Gastrocnemius medialis (tissue), 4 donors: Measurements from ENCODE around the gene MALRD1.

Experiments used
- POLR2A ChIP-seq, 2 donors: fragments of 450-650 bp; IDR thresholded peaks; one replicate each; pipeline ENCODE4 v1.6.1; 2017; ENCODE audit warnings: antibody characterized with exemption in 2 of 2, mild to moderate bottlenecking in 2 of 2, moderate library complexity in 2 of 2
- TF ChIP-seq, protein P1 (sequence below), 5 experiments: fragments of 450-650 bp in 3 of 5; fragments of 200-600 bp in 2 of 5; sonication (generic) in 2 of 5; IDR thresholded peaks in 4 of 5; conservative IDR thresholded peaks in 1 of 5; 1 replicate in 4 of 5; 2 replicates in 1 of 5; pipeline ENCODE4 v1.5.1; 2016 to 2019; ENCODE audit warnings: antibody characterized with exemption in 5 of 5, mild to moderate bottlenecking in 3 of 5, moderate library complexity in 3 of 5

GRCh38 chr10:19580691-19581090 lies 532.1 kb downstream of the MALRD1 start:
- no peak for TF ChIP-seq POLR2A (IDR thresholded peaks at IDR 0.05)
- TF ChIP-seq, protein P1, sequence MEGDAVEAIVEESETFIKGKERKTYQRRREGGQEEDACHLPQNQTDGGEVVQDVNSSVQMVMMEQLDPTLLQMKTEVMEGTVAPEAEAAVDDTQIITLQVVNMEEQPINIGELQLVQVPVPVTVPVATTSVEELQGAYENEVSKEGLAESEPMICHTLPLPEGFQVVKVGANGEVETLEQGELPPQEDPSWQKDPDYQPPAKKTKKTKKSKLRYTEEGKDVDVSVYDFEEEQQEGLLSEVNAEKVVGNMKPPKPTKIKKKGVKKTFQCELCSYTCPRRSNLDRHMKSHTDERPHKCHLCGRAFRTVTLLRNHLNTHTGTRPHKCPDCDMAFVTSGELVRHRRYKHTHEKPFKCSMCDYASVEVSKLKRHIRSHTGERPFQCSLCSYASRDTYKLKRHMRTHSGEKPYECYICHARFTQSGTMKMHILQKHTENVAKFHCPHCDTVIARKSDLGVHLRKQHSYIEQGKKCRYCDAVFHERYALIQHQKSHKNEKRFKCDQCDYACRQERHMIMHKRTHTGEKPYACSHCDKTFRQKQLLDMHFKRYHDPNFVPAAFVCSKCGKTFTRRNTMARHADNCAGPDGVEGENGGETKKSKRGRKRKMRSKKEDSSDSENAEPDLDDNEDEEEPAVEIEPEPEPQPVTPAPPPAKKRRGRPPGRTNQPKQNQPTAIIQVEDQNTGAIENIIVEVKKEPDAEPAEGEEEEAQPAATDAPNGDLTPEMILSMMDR (IDR thresholded peaks at IDR 0.05 in 4 of 5, conservative IDR thresholded peaks at IDR 0.05 in 1 of 5) = no peak
